ENCODE measurements around the gene IL4R.
A peak's percentile ranks its signal among the peaks of the same experiment; 100 is the strongest.
"Not testable (repeated sequence)": the region's sequence is repeated elsewhere in the genome, so short reads cannot be mapped to it uniquely, and the experiment has no call there.

The IL4R gene

DNA sequence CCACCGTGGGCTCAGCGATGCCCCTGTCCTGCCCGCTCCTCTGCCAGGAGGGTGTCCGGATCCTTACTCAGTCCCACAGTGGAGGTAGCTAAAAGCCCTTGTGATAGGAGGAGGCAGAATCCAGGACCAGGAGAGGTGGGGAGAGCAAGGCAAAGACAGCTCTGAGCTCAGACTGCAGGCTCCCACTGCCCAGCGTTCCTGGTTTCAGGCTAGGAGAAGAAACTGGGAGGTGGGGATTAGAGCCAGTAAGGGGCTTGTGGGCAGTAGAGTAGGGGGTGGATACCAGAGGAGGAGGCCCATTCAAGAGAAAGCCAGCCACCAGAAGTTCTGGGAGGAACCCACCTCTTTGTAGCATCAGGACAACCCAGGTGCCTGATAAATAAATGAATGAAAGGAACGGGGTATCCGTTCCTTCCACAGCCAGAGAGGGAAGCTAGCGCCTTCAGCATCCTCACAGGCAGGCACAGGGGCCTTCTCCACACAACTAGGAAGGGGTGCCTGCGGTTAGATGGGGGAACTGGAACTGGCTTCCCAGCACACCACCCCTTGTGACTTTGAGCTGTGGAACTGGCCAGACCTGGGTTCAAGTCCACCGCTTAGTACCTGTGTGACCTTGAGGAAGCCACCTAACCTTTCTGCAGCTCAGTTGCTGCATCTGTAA lies 90.5 kb downstream of the IL4R start:
- no peak for DNase-seq (ENCODE audit: low spot score)

DNA sequence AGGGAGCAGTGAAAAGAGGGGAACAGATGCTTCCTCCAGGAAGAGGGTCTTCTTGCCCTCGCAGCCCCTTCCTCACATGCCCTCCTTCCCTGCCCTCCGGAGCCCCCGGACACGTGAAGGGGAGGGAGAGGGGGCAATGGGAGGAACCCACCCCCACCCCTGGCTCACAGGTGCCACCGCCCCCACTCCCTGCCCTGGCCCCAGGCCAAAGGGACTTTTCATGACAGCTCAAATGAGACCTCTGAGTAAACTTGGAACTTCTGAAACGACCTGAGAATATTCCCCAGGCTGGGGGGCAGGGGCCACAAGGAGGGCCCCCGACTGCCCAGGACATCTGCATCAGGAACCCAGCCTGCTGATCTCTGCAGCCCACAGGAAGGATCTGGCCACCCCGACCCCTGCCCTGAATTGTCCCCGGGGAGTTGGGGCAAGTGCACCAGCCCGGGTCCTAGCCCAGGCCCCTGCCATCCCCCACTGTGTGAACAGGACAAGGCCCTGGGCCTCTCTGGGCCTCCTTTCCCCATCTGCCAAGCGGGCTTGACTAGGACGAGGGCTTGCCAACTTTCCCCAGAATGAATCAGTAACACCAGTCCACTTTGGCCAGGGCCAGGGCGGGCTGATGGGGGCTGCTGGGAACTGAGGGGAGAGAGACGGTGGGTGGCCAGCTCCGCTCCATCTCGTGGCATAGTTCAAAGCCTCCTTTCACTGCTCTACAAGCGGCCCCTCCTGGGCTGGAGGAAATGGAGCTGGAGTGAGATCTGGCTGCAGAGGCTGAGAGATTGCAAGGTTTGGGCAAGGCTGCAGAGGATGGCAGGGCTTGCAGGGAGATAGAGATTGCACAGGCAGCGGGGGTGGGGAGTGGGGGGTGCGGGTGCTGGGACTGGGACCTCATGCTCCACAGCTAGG lies 92.0 kb downstream of the IL4R start:
- no peak for DNase-seq (ENCODE audit: low spot score)

- no peak for DNase-seq (ENCODE audit: low spot score)
Measured at GRCh38 chr16:27406511-27407128, 92.8 kb downstream of the IL4R start.

- DNase-seq (ENCODE audit: low spot score) = no peak
Measured at GRCh38 chr16:27407133-27407532, 93.4 kb downstream of the IL4R start.

DNA sequence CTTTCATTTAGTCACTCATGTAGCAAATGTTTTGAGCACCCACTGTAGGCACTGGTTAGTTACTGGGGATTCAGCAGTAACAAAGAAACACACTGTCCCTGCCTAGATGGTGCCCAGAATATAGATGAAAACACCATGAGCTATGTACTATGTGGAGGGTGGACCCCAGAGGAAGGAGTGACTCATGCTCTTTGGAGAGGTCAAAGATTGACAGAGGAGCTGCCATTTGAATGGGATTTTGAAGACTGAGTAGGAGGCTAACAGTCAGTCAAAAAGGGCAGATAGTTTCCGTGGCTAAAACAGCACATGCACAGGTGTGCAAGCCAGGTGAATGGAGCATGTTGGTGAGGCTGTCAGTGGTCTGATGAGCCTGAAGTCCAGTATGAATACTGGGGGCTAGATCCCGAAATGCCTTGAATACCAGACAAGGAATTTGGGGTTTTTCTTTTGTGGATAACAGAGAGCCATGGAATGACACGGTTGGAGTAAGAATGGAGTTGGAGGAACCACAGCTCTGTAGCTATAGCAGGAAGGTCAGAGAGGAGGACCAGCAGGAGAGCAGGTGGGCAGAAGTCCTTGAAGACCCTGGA lies 94.3 kb downstream of the IL4R start:
- peak; percentile 66 for DNase-seq (ENCODE audit: low spot score)

DNA sequence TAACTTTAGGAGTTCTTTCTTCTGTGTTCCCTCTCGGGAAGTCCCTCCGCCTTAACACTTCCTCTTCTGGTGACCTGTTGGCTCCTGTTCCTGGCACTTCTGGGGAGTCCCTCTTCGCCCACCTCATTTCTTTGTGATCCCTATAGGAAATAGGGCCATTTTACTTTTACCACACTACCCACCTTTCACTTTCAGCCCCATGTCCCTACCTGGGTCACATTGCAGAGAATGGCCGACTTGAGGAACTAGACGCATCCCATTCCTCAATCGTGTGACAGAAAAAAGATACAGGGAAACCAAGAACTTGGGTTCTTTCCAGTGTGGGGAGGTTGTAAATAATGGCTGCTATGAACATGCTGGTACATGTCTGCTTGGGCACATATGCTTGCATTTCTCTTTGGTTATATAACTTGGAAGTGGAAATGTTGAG lies 94.8 kb downstream of the IL4R start:
- no peak for DNase-seq (ENCODE audit: low spot score)

GRCh38 chr16:27409958-27410357 lies 96.2 kb downstream of the IL4R start:
- DNase-seq (ENCODE audit: low spot score) = not testable (repeated sequence)

DNA sequence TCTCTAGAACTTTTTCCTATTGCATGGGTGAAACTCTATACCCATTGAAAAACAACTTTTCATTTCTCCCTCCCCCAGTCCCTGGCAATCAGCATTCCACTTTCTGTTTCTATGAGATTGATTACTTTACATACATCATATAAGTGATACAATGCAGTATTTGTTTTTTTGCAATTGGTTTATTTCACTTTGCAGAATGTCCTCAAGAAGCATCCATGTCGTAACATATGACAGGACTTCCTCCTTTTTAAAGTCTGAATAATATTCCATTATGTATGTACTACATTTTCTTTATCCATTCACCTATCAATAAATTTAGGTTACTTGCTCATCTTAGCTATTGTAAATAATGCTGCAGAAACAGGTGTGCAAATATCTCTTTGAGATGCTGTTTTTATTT lies 97.0 kb downstream of the IL4R start:
- no peak for DNase-seq (ENCODE audit: low spot score)

DNA sequence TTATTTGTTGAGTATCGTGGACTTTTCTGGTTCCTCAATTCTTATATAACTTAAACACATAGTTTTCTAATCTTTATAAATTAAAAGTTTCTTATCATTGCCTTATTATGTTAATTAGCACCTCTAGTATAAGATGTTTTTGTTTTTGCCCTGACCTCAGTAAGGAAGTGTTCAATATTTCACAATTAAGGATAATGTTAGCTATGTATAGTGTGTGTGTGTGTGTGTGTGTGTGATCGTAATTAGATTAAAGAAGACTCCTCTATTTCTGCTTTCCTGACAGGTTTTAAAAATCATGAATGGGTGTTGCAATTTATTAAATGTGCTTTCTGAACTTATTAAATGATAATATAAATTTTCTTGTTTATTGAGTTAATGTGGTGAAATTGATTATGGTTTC lies 100.2 kb downstream of the IL4R start:
- DNase-seq (ENCODE audit: low spot score) = no peak

Measured in AG08395 (cell line).